Measurements from ENCODE around the gene PTK7.

The PTK7 gene

GRCh38 chr6:43123461-43124314 lies 47.6 kb downstream of the PTK7 start:
- no peak overlapping the region for H3K9ac ChIP-seq (ENCODE audit: low read length)
- no peaks in the 10 kb centered on the region for H4K20me1 ChIP-seq (ENCODE audit: insufficient read depth, low read length)
- H3K4me3 ChIP-seq (ENCODE audit: low read length): no peak overlapping the region
- no peaks in the 10 kb centered on the region for H3K36me3 ChIP-seq (replicated peaks; ENCODE audit: low read depth, low read length)
- no peak overlapping the region for H3K27ac ChIP-seq (ENCODE audit: low read length)
- TF ChIP-seq EZH2phosphoT487 (IDR thresholded peaks at IDR 0.05; ENCODE audit: low read depth) (no peak), CTCF (IDR thresholded peaks at IDR 0.05; ENCODE audit: low read depth, low read length) (no peak)
- H3K9me3 ChIP-seq (ENCODE audit: insufficient read depth, low read length): no peaks in the 10 kb centered on the region
- H2AFZ ChIP-seq (ENCODE audit: low read depth, low read length): no peak overlapping the region
- H3K4me2 ChIP-seq (ENCODE audit: low read length): no peak overlapping the region
- H3K79me2 ChIP-seq (ENCODE audit: low read length): no peaks in the 10 kb centered on the region
- H3K4me1 ChIP-seq (ENCODE audit: low read length): no peaks in the 10 kb centered on the region
- H3K27me3 ChIP-seq (ENCODE audit: low read depth, low read length): peaks cover 12% of the 10 kb centered on the region; the same call in 1 of the 2 replicates

- no peaks in the 10 kb centered on the region for H4K20me1 ChIP-seq (ENCODE audit: insufficient read depth, low read length)
- H2AFZ ChIP-seq (ENCODE audit: low read depth, low read length): no peak overlapping the region
- no peak overlapping the region for H3K4me3 ChIP-seq (ENCODE audit: low read length)
- TF ChIP-seq EZH2phosphoT487 (IDR thresholded peaks at IDR 0.05; ENCODE audit: low read depth) (no peak), CTCF (IDR thresholded peaks at IDR 0.05; ENCODE audit: low read depth, low read length) (no peak)
- H3K27ac ChIP-seq (ENCODE audit: low read length): no peak overlapping the region
- H3K79me2 ChIP-seq (ENCODE audit: low read length): no peaks in the 10 kb centered on the region
- peaks cover 1% of the 10 kb centered on the region; the same call in 1 of the 2 replicates for H3K4me1 ChIP-seq (ENCODE audit: low read length)
- no peak overlapping the region for H3K4me2 ChIP-seq (ENCODE audit: low read length)
- peaks cover 10% of the 10 kb centered on the region; the same call in 1 of the 2 replicates for H3K27me3 ChIP-seq (ENCODE audit: low read depth, low read length)
- no peak overlapping the region for H3K9ac ChIP-seq (ENCODE audit: low read length)
- H3K36me3 ChIP-seq (replicated peaks; ENCODE audit: low read depth, low read length): no peaks in the 10 kb centered on the region
- H3K9me3 ChIP-seq (ENCODE audit: insufficient read depth, low read length): no peaks in the 10 kb centered on the region
These were observed 48.4 kb downstream of the PTK7 start for GRCh38 chr6:43124481-43124880.

GRCh38 chr6:43125119-43125518 lies 49.0 kb downstream of the PTK7 start:
- no peak overlapping the region for H3K4me3 ChIP-seq (ENCODE audit: low read length)
- H3K27me3 ChIP-seq (ENCODE audit: low read depth, low read length): peaks cover 4% of the 10 kb centered on the region; the same call in 1 of the 2 replicates
- H3K79me2 ChIP-seq (ENCODE audit: low read length): no peaks in the 10 kb centered on the region
- no peak overlapping the region for H3K9ac ChIP-seq (ENCODE audit: low read length)
- no peak for TF ChIP-seq CTCF (IDR thresholded peaks at IDR 0.05; ENCODE audit: low read depth, low read length)
- no peak overlapping the region for H3K4me2 ChIP-seq (ENCODE audit: low read length)
- peaks cover 3% of the 10 kb centered on the region; the same call in 1 of the 2 replicates for H3K4me1 ChIP-seq (ENCODE audit: low read length)
- no peaks in the 10 kb centered on the region for H3K9me3 ChIP-seq (ENCODE audit: insufficient read depth, low read length)
- no peak overlapping the region for H2AFZ ChIP-seq (ENCODE audit: low read depth, low read length)
- H3K36me3 ChIP-seq (replicated peaks; ENCODE audit: low read depth, low read length): no peaks in the 10 kb centered on the region
- no peaks in the 10 kb centered on the region for H4K20me1 ChIP-seq (ENCODE audit: insufficient read depth, low read length)
- no peak overlapping the region for H3K27ac ChIP-seq (ENCODE audit: low read length)

- Histone ChIP-seq H2AFZ (ENCODE audit: low read depth, low read length) (no peak overlapping the region), H4K20me1 (ENCODE audit: insufficient read depth, low read length) (no peaks in the 10 kb centered on the region), H3K27me3 (ENCODE audit: low read depth, low read length) (peaks cover 4% of the 10 kb centered on the region; the same call in 1 of the 2 replicates), H3K36me3 (replicated peaks; ENCODE audit: low read depth, low read length) (no peaks in the 10 kb centered on the region), H3K9ac (ENCODE audit: low read length) (no peak overlapping the region), H3K27ac (ENCODE audit: low read length) (no peak overlapping the region), H3K4me3 (ENCODE audit: low read length) (no peak overlapping the region), H3K79me2 (ENCODE audit: low read length) (no peaks in the 10 kb centered on the region), H3K4me2 (ENCODE audit: low read length) (no peak overlapping the region), H3K4me1 (ENCODE audit: low read length) (peaks cover 3% of the 10 kb centered on the region; the same call in 1 of the 2 replicates), H3K9me3 (ENCODE audit: insufficient read depth, low read length) (no peaks in the 10 kb centered on the region)
- TF ChIP-seq CTCF (IDR thresholded peaks at IDR 0.05; ENCODE audit: low read depth, low read length) (no peak), EZH2phosphoT487 (IDR thresholded peaks at IDR 0.05; ENCODE audit: low read depth) (no peak)
These were observed 49.4 kb downstream of the PTK7 start for GRCh38 chr6:43125555-43125954.
